ENCODE results near the gene TTI1.

Gene TTI1

GRCh38 chr20:38002422-38002821 lies 30.8 kb downstream of the TTI1 start:
- Histone ChIP-seq H3K4me3 (ENCODE audit: low read depth in 1 of 2, low read length in 2 of 2) (no peak overlapping the region), H3K27me3 (ENCODE audit: control insufficient read depth in 1 of 2, insufficient read depth in 2 of 2, low read length in 2 of 2) (no peaks in the 10 kb centered on the region), H3K27ac (ENCODE audit: low read depth, low read length) (no peak overlapping the region), H3K9ac (ENCODE audit: low read depth in 1 of 2, low read length in 2 of 2) (no peak overlapping the region), H3K9me3 (ENCODE audit: control insufficient read depth in 1 of 2, low read length in 2 of 2) (no peaks in the 10 kb centered on the region), H3K36me3 (ENCODE audit: control insufficient read depth in 1 of 2, insufficient read depth in 2 of 2, low read length in 2 of 2) (peaks cover 33 to 68% of the 10 kb centered on the region in 2 donors), H3K4me1 (ENCODE audit: control insufficient read depth in 1 of 2, insufficient read depth in 2 of 2, low read length in 2 of 2) (no peaks in the 10 kb centered on the region)

- Histone ChIP-seq H3K27me3 (ENCODE audit: control insufficient read depth in 1 of 2, insufficient read depth in 2 of 2, low read length in 2 of 2) (no peaks in the 10 kb centered on the region), H3K27ac (ENCODE audit: low read depth, low read length) (no peak overlapping the region), H3K9me3 (ENCODE audit: control insufficient read depth in 1 of 2, low read length in 2 of 2) (no peaks in the 10 kb centered on the region), H3K4me3 (ENCODE audit: low read depth in 1 of 2, low read length in 2 of 2) (no peak overlapping the region), H3K4me1 (ENCODE audit: control insufficient read depth in 1 of 2, insufficient read depth in 2 of 2, low read length in 2 of 2) (no peaks in the 10 kb centered on the region), H3K36me3 (ENCODE audit: control insufficient read depth in 1 of 2, insufficient read depth in 2 of 2, low read length in 2 of 2) (peaks cover 36 to 73% of the 10 kb centered on the region in 2 donors), H3K9ac (ENCODE audit: low read depth in 1 of 2, low read length in 2 of 2) (no peak overlapping the region)
Measured at GRCh38 chr20:38001981-38002380, 31.3 kb downstream of the TTI1 start.

GRCh38 chr20:38001173-38001875 lies 31.9 kb downstream of the TTI1 start:
- peaks cover 42 to 79% of the 10 kb centered on the region in 2 donors for H3K36me3 ChIP-seq (ENCODE audit: control insufficient read depth in 1 of 2, insufficient read depth in 2 of 2, low read length in 2 of 2)
- H3K27ac ChIP-seq (ENCODE audit: low read depth, low read length): no peak overlapping the region
- no peaks in the 10 kb centered on the region for H3K9me3 ChIP-seq (ENCODE audit: control insufficient read depth in 1 of 2, low read length in 2 of 2)

GRCh38 chr20:38000293-38000692 lies 33.0 kb downstream of the TTI1 start:
- no peak overlapping the region for H3K9ac ChIP-seq (ENCODE audit: low read depth in 1 of 2, low read length in 2 of 2)
- H3K27ac ChIP-seq (ENCODE audit: low read depth, low read length): no peak overlapping the region
- no peaks in the 10 kb centered on the region for H3K4me1 ChIP-seq (ENCODE audit: control insufficient read depth in 1 of 2, insufficient read depth in 2 of 2, low read length in 2 of 2)
- no peak overlapping the region for H3K4me3 ChIP-seq (ENCODE audit: low read depth in 1 of 2, low read length in 2 of 2)
- H3K36me3 ChIP-seq (ENCODE audit: control insufficient read depth in 1 of 2, insufficient read depth in 2 of 2, low read length in 2 of 2): peaks cover 52 to 85% of the 10 kb centered on the region in 2 donors
- no peaks in the 10 kb centered on the region for H3K27me3 ChIP-seq (ENCODE audit: control insufficient read depth in 1 of 2, insufficient read depth in 2 of 2, low read length in 2 of 2)
- no peaks in the 10 kb centered on the region for H3K9me3 ChIP-seq (ENCODE audit: control insufficient read depth in 1 of 2, low read length in 2 of 2)

More at GRCh38 chr20:38001173-38001875, 31.9 kb downstream of the TTI1 start:
- H3K4me1 ChIP-seq (ENCODE audit: control insufficient read depth in 1 of 2, insufficient read depth in 2 of 2, low read length in 2 of 2): no peaks in the 10 kb centered on the region
- no peaks in the 10 kb centered on the region for H3K27me3 ChIP-seq (ENCODE audit: control insufficient read depth in 1 of 2, insufficient read depth in 2 of 2, low read length in 2 of 2)
- no peak overlapping the region for H3K4me3 ChIP-seq (ENCODE audit: low read depth in 1 of 2, low read length in 2 of 2)
- H3K9ac ChIP-seq (ENCODE audit: low read depth in 1 of 2, low read length in 2 of 2): no peak overlapping the region

- no peaks in the 10 kb centered on the region for H3K4me1 ChIP-seq (ENCODE audit: control insufficient read depth in 1 of 2, insufficient read depth in 2 of 2, low read length in 2 of 2)
- peaks cover 55 to 90% of the 10 kb centered on the region in 2 donors for H3K36me3 ChIP-seq (ENCODE audit: control insufficient read depth in 1 of 2, insufficient read depth in 2 of 2, low read length in 2 of 2)
- no peaks in the 10 kb centered on the region for H3K9me3 ChIP-seq (ENCODE audit: control insufficient read depth in 1 of 2, low read length in 2 of 2)
- no peak overlapping the region for H3K4me3 ChIP-seq (ENCODE audit: low read depth in 1 of 2, low read length in 2 of 2)
- H3K27me3 ChIP-seq (ENCODE audit: control insufficient read depth in 1 of 2, insufficient read depth in 2 of 2, low read length in 2 of 2): no peaks in the 10 kb centered on the region
- no peak overlapping the region for H3K9ac ChIP-seq (ENCODE audit: low read depth in 1 of 2, low read length in 2 of 2)
- H3K27ac ChIP-seq (ENCODE audit: low read depth, low read length): no peak overlapping the region
Measured at GRCh38 chr20:37999526-38000263, 33.6 kb downstream of the TTI1 start.

GRCh38 chr20:37997516-37997915 lies 35.7 kb downstream of the TTI1 start:
- no peaks in the 10 kb centered on the region for H3K9me3 ChIP-seq (ENCODE audit: control insufficient read depth in 1 of 2, low read length in 2 of 2)
- no peak overlapping the region for H3K9ac ChIP-seq (ENCODE audit: low read depth in 1 of 2, low read length in 2 of 2)

GRCh38 chr20:37995856-37996605 lies 37.2 kb downstream of the TTI1 start:
- Histone ChIP-seq H3K4me3 (ENCODE audit: low read depth in 1 of 2, low read length in 2 of 2) (no peak overlapping the region), H3K27me3 (ENCODE audit: control insufficient read depth in 1 of 2, insufficient read depth in 2 of 2, low read length in 2 of 2) (no peaks in the 10 kb centered on the region), H3K9me3 (ENCODE audit: control insufficient read depth in 1 of 2, low read length in 2 of 2) (no peaks in the 10 kb centered on the region), H3K9ac (ENCODE audit: low read depth in 1 of 2, low read length in 2 of 2) (no peak overlapping the region), H3K27ac (ENCODE audit: low read depth, low read length) (no peak overlapping the region), H3K4me1 (ENCODE audit: control insufficient read depth in 1 of 2, insufficient read depth in 2 of 2, low read length in 2 of 2) (peaks cover 5 to 7% of the 10 kb centered on the region in 2 donors), H3K36me3 (ENCODE audit: control insufficient read depth in 1 of 2, insufficient read depth in 2 of 2, low read length in 2 of 2) (peaks cover 43 to 69% of the 10 kb centered on the region in 2 donors)

More at GRCh38 chr20:37997516-37997915, 35.7 kb downstream of the TTI1 start:
- Histone ChIP-seq H3K27ac (ENCODE audit: low read depth, low read length) (no peak overlapping the region), H3K36me3 (ENCODE audit: control insufficient read depth in 1 of 2, insufficient read depth in 2 of 2, low read length in 2 of 2) (peaks cover 48 to 83% of the 10 kb centered on the region in 2 donors), H3K27me3 (ENCODE audit: control insufficient read depth in 1 of 2, insufficient read depth in 2 of 2, low read length in 2 of 2) (no peaks in the 10 kb centered on the region), H3K4me1 (ENCODE audit: control insufficient read depth in 1 of 2, insufficient read depth in 2 of 2, low read length in 2 of 2) (peaks cover 4% of the 10 kb centered on the region in 2 donors), H3K4me3 (ENCODE audit: low read depth in 1 of 2, low read length in 2 of 2) (no peak overlapping the region)

GRCh38 chr20:37994512-37994911 lies 38.7 kb downstream of the TTI1 start:
- Histone ChIP-seq H3K27me3 (ENCODE audit: control insufficient read depth in 1 of 2, insufficient read depth in 2 of 2, low read length in 2 of 2) (no peaks in the 10 kb centered on the region), H3K27ac (ENCODE audit: low read depth, low read length) (no peak overlapping the region), H3K9me3 (ENCODE audit: control insufficient read depth in 1 of 2, low read length in 2 of 2) (no peaks in the 10 kb centered on the region), H3K9ac (ENCODE audit: low read depth in 1 of 2, low read length in 2 of 2) (no peak overlapping the region), H3K4me1 (ENCODE audit: control insufficient read depth in 1 of 2, insufficient read depth in 2 of 2, low read length in 2 of 2) (peaks cover 17 to 20% of the 10 kb centered on the region in 2 donors), H3K36me3 (ENCODE audit: control insufficient read depth in 1 of 2, insufficient read depth in 2 of 2, low read length in 2 of 2) (peaks cover 35 to 56% of the 10 kb centered on the region in 2 donors), H3K4me3 (ENCODE audit: low read depth in 1 of 2, low read length in 2 of 2) (no peak overlapping the region)

GRCh38 chr20:37992802-37993409 lies 40.4 kb downstream of the TTI1 start:
- H3K27me3 ChIP-seq (ENCODE audit: control insufficient read depth in 1 of 2, insufficient read depth in 2 of 2, low read length in 2 of 2): no peaks in the 10 kb centered on the region
- H3K4me3 ChIP-seq (ENCODE audit: low read depth in 1 of 2, low read length in 2 of 2): no peak overlapping the region
- H3K9me3 ChIP-seq (ENCODE audit: control insufficient read depth in 1 of 2, low read length in 2 of 2): no peaks in the 10 kb centered on the region
- peaks cover 23 to 41% of the 10 kb centered on the region in 2 donors for H3K36me3 ChIP-seq (ENCODE audit: control insufficient read depth in 1 of 2, insufficient read depth in 2 of 2, low read length in 2 of 2)
- H3K4me1 ChIP-seq (ENCODE audit: control insufficient read depth in 1 of 2, insufficient read depth in 2 of 2, low read length in 2 of 2): peaks cover 25 to 29% of the 10 kb centered on the region in 2 donors
- no peak overlapping the region for H3K27ac ChIP-seq (ENCODE audit: low read depth, low read length)
- H3K9ac ChIP-seq (ENCODE audit: low read depth in 1 of 2, low read length in 2 of 2): no peak overlapping the region
